Upper lobe of left lung (tissue), 6 donors: ENCODE data around the gene NUCKS1. TPM values are rescaled to one million over a fixed set of nuclear protein-coding genes. Genes with fewer than 3 reads are reported as not detected.

Experiments
- ATAC-seq, 2 donors: fragments of 200-7000 bp; cut with Tn5 transposase; one replicate each; pipeline ENCODE4 v1.9.1; 2022; ENCODE audit warnings: mild to moderate bottlenecking in 2 of 2, moderate library complexity in 2 of 2; ENCODE audit not compliant: low FRiP score in 2 of 2
- DNase-seq, 2 donors: peaks; one replicate each; pipeline ENCODE4 v3.0.0-alpha.2; 2019 to 2020
- H3K27ac ChIP-seq, 4 donors: fragments of 200-600 bp; sonication (generic); one replicate each; pipeline ENCODE4 v1.5.1; 2016 to 2019
- H3K27me3 ChIP-seq, 4 donors: fragments of 200-600 bp; sonication (generic); one replicate each; pipeline ENCODE4 v1.5.1; 2017 to 2019
- H3K36me3 ChIP-seq, 4 donors: fragments of 200-600 bp; sonication (generic); one replicate each; pipeline ENCODE4 v1.5.1; 2016 to 2019
- H3K4me1 ChIP-seq, 4 donors: fragments of 200-600 bp; sonication (generic); one replicate each; pipeline ENCODE4 v1.5.1; 2018 to 2019
- H3K4me3 ChIP-seq, 4 donors: fragments of 200-600 bp; sonication (generic); one replicate each; pipeline ENCODE4 v1.5.1; 2017 to 2019; ENCODE audit warnings: mild to moderate bottlenecking in 2 of 4, moderate library complexity in 1 of 4
- H3K9me3 ChIP-seq, 4 donors: fragments of 200-600 bp; sonication (generic); one replicate each; pipeline ENCODE4 v1.5.1; 2018 to 2019
- CTCF ChIP-seq, 6 experiments: fragments of 450-650 bp in 4 of 6; fragments of 200-600 bp in 2 of 6; sonication (generic) in 2 of 6; IDR thresholded peaks; one replicate each; pipeline ENCODE4 v1.5.1; 2016 to 2019; ENCODE audit warnings: antibody characterized with exemption in 6 of 6
- EP300 ChIP-seq, 4 donors: sonication (generic); formaldehyde crosslinking; IDR thresholded peaks; one replicate each; pipeline ENCODE4 v1.5.1; 2017; ENCODE audit warnings: antibody characterized with exemption in 4 of 4, control low read depth in 2 of 4
- POLR2A ChIP-seq, 4 donors: fragments of 450-650 bp; IDR thresholded peaks; one replicate each; pipeline ENCODE4 v1.5.1; 2016 to 2017; ENCODE audit warnings: antibody characterized with exemption in 4 of 4, mild to moderate bottlenecking in 2 of 4
- POLR2AphosphoS5 ChIP-seq, 2 donors: sonication (generic); formaldehyde crosslinking; IDR thresholded peaks; one replicate each; pipeline ENCODE4 v1.5.1; 2017; ENCODE audit warnings: antibody characterized with exemption in 2 of 2
- WGBS, 2 donors: methylation state at CpG; one replicate each; pipeline ENCODE4 v1.1.5; 2017 to 2018; 5-methylcytosine and 5-hydroxymethylcytosine counted together
- total RNA-seq, 6 donors: library from RNA; depleted of rRNA in 4 of 6; stranded (reverse); fragments of >200 nt in 4 of 6; gene quantifications; one replicate each; pipeline versions ENCODE4 v1.1.0 to v1.2.1, GENCODE V29; 2016 to 2021
- donor health status: DM: no; HTN: no; CAD: no; lungs with moderate emphysema.
- donor health status: DM: no; HTN: yes; CAD: no; lungs with severe emphysema.

The NUCKS1 gene
- total RNA-seq, 6 donors from 2014 or later, result 65.4 to 182 (median 112) TPM

GRCh38 chr1:205792961-205793673 lies 43.1 kb upstream of the NUCKS1 start:
- ATAC-seq, result no peak
- Histone ChIP-seq H3K4me3 (no peak overlapping the region), H3K27ac (no peak overlapping the region), H3K36me3 (peaks cover 10 to 82% (median 31%) of the 10 kb centered on the region in 4 donors), H3K4me1 (no peaks in the 10 kb centered on the region), H3K27me3 (no peaks in the 10 kb centered on the region), H3K9me3 (no peaks in the 10 kb centered on the region)
- WGBS, 2 donors, result 80 to 84% methylated on average over 5 to 6 of the region's 6 CpGs
- no peak for TF ChIP-seq EP300 (IDR thresholded peaks at IDR 0.05)
- no peak for DNase-seq

- Histone ChIP-seq H3K4me3 (no peak overlapping the region), H3K4me1 (no peaks in the 10 kb centered on the region), H3K27me3 (no peaks in the 10 kb centered on the region), H3K36me3 (peaks cover 10 to 77% (median 26%) of the 10 kb centered on the region in 4 donors), H3K27ac (no peak overlapping the region), H3K9me3 (no peaks in the 10 kb centered on the region)
- TF ChIP-seq EP300 (IDR thresholded peaks at IDR 0.05), result no peak
- TF ChIP-seq POLR2A (IDR thresholded peaks at IDR 0.05), result no peak
- no peak for TF ChIP-seq CTCF (IDR thresholded peaks at IDR 0.05)
- no peak for TF ChIP-seq POLR2AphosphoS5 (IDR thresholded peaks at IDR 0.05)
- ATAC-seq (no peak), DNase-seq (no peak)
- WGBS, 2 donors, result 84 to 92% methylated on average over 8 of the region's 8 CpGs
These were observed 42.5 kb upstream of the NUCKS1 start for GRCh38 chr1:205792481-205792881.

GRCh38 chr1:205791568-205792180 lies 41.7 kb upstream of the NUCKS1 start:
- no peak overlapping the region for H3K4me3 ChIP-seq
- H3K27me3 ChIP-seq, result peaks cover 0 to 2% (median 0%) of the 10 kb centered on the region in 4 donors
- H3K9me3 ChIP-seq, result no peaks in the 10 kb centered on the region
- peaks cover 10 to 69% (median 20%) of the 10 kb centered on the region in 4 donors for H3K36me3 ChIP-seq
- no peak overlapping the region for H3K27ac ChIP-seq
- TF ChIP-seq CTCF (IDR thresholded peaks at IDR 0.05) (peak; percentile 49 to 81 (median 76)), EP300 (IDR thresholded peaks at IDR 0.05) (no peak), POLR2AphosphoS5 (IDR thresholded peaks at IDR 0.05) (no peak), POLR2A (IDR thresholded peaks at IDR 0.05) (no peak)
- 65 to 70% methylated on average over 4 to 5 of the region's 5 CpGs for WGBS, 2 donors
- DNase-seq (peak in 1 of 2 donors; percentile 63), ATAC-seq (peak; percentile 79 to 87)
- no peaks in the 10 kb centered on the region for H3K4me1 ChIP-seq

- Histone ChIP-seq H3K36me3 (peaks cover 0 to 27% (median 0%) of the 10 kb centered on the region in 4 donors), H3K9me3 (no peaks in the 10 kb centered on the region), H3K4me3 (no peak overlapping the region), H3K27ac (no peak overlapping the region), H3K27me3 (peaks cover 0 to 2% (median 0%) of the 10 kb centered on the region in 4 donors), H3K4me1 (no peaks in the 10 kb centered on the region)
- 84 to 87% methylated on average over 10 of the region's 10 CpGs for WGBS, 2 donors
- TF ChIP-seq EP300 (IDR thresholded peaks at IDR 0.05), result no peak
- no peak for TF ChIP-seq CTCF (IDR thresholded peaks at IDR 0.05)
- TF ChIP-seq POLR2AphosphoS5 (IDR thresholded peaks at IDR 0.05), result no peak
- no peak for TF ChIP-seq POLR2A (IDR thresholded peaks at IDR 0.05)
- DNase-seq, result no peak
- no peak for ATAC-seq
These were observed 37.4 kb upstream of the NUCKS1 start for GRCh38 chr1:205787287-205787916.

GRCh38 chr1:205786601-205787000 lies 36.6 kb upstream of the NUCKS1 start:
- H3K27me3 ChIP-seq, result peaks cover 0 to 2% (median 0%) of the 10 kb centered on the region in 4 donors

More at GRCh38 chr1:205786601-205787000, 36.6 kb upstream of the NUCKS1 start:
- peaks cover 0 to 21% (median 0%) of the 10 kb centered on the region in 4 donors for H3K36me3 ChIP-seq
- ATAC-seq, result no peak
- WGBS, 2 donors, result 63 to 69% methylated on average over 4 of the region's 4 CpGs
- H3K4me1 ChIP-seq, result no peaks in the 10 kb centered on the region
- DNase-seq, result no peak
- H3K27ac ChIP-seq, result no peak overlapping the region
- no peak overlapping the region for H3K4me3 ChIP-seq
- no peaks in the 10 kb centered on the region for H3K9me3 ChIP-seq
- TF ChIP-seq POLR2AphosphoS5 (IDR thresholded peaks at IDR 0.05) (no peak), EP300 (IDR thresholded peaks at IDR 0.05) (no peak), CTCF (IDR thresholded peaks at IDR 0.05) (no peak), POLR2A (IDR thresholded peaks at IDR 0.05) (no peak)
